Liver (tissue), 9 donors: ENCODE measurements around the gene ASB8. TPM values are rescaled to one million over a fixed set of nuclear protein-coding genes. Genes with fewer than 3 reads are reported as not detected.

Source experiments
- DNase-seq: peaks from one replicate; pipeline ENCODE4 v3.0.0-alpha.2; 2017; ENCODE audit warnings: low spot score
- H3K27ac ChIP-seq, 2 donors: one replicate each; pipeline ENCODE4 v1.7.0; 2013; ENCODE audit warnings: inconsistent platforms in 2 of 2, low read length in 2 of 2, control low read depth in 1 of 2, low read depth in 1 of 2, mild to moderate bottlenecking in 1 of 2
- H3K27me3 ChIP-seq, 4 donors: one replicate each; pipeline versions ENCODE4 v1.6.1 to v1.7.0; 2013; ENCODE audit warnings: low read length in 3 of 4, inconsistent platforms in 1 of 4, mild to moderate bottlenecking in 1 of 4, moderate library complexity in 1 of 4; ENCODE audit not compliant: control insufficient read depth in 4 of 4, insufficient read depth in 4 of 4
- H3K36me3 ChIP-seq, 4 donors: one replicate each; pipeline versions ENCODE4 v1.6.1 to v1.7.0; 2013; ENCODE audit warnings: low read length in 3 of 4, mild to moderate bottlenecking in 3 of 4, low read depth in 1 of 4, moderate library complexity in 1 of 4; ENCODE audit not compliant: control insufficient read depth in 4 of 4, insufficient read depth in 3 of 4
- H3K4me1 ChIP-seq, 4 donors: one replicate each; pipeline versions ENCODE4 v1.6.1 to v1.7.0; 2013; ENCODE audit warnings: low read length in 3 of 4, mild to moderate bottlenecking in 3 of 4, moderate library complexity in 1 of 4; ENCODE audit not compliant: control insufficient read depth in 4 of 4, insufficient read depth in 4 of 4
- H3K4me3 ChIP-seq, 3 donors: one replicate each; pipeline versions ENCODE4 v1.6.1 to v1.7.0; 2013; ENCODE audit warnings: low read length in 3 of 3, control low read depth in 1 of 3, low read depth in 1 of 3, mild to moderate bottlenecking in 1 of 3
- H3K9ac ChIP-seq, 2 donors: one replicate each; pipeline ENCODE4 v1.7.0; 2013; ENCODE audit warnings: low read length in 2 of 2, mild to moderate bottlenecking in 2 of 2, moderate library complexity in 2 of 2, control low read depth in 1 of 2, low read depth in 1 of 2
- H3K9me3 ChIP-seq, 4 donors: one replicate each; pipeline versions ENCODE4 v1.6.1 to v1.7.0; 2013; ENCODE audit warnings: low read length in 3 of 4; ENCODE audit not compliant: control insufficient read depth in 4 of 4
- ATF3 ChIP-seq: IDR thresholded peaks from 2 replicates; pipeline ENCODE4 v1.6.1; 2016; ENCODE audit warnings: antibody characterized with exemption
- EGR1 ChIP-seq, 2 donors: IDR thresholded peaks; 2 replicates each; pipeline ENCODE4 v1.6.1; 2016 to 2018; ENCODE audit warnings: antibody characterized with exemption in 2 of 2, low read depth in 2 of 2
- FOXA2 ChIP-seq: IDR thresholded peaks from 2 replicates; pipeline ENCODE4 v1.6.1; 2016; ENCODE audit warnings: antibody characterized with exemption
- GABPA ChIP-seq, 2 donors: IDR thresholded peaks in 1 of 2; conservative IDR thresholded peaks in 1 of 2; 2 replicates each; pipeline ENCODE4 v1.6.1; 2016; ENCODE audit warnings: antibody characterized with exemption in 2 of 2, mild to moderate bottlenecking in 1 of 2, moderate library complexity in 1 of 2
- HNF4A ChIP-seq, 2 donors: conservative IDR thresholded peaks; 2 replicates each; pipeline ENCODE4 v1.6.1; 2016; ENCODE audit warnings: antibody characterized with exemption in 2 of 2, mild to moderate bottlenecking in 2 of 2
- HNF4G ChIP-seq: IDR thresholded peaks from 2 replicates; pipeline ENCODE4 v1.6.1; 2016; ENCODE audit warnings: antibody characterized with exemption
- JUND ChIP-seq, 2 donors: IDR thresholded peaks; 2 replicates each; pipeline ENCODE4 v1.6.1; 2016; ENCODE audit warnings: antibody characterized with exemption in 2 of 2
- MAX ChIP-seq: IDR thresholded peaks from 2 replicates; pipeline ENCODE4 v1.6.1; 2016; ENCODE audit warnings: antibody characterized with exemption
- NR2F2 ChIP-seq: IDR thresholded peaks from 2 replicates; pipeline ENCODE4 v1.6.1; 2016; ENCODE audit warnings: antibody characterized with exemption
- RAD21 ChIP-seq, 2 donors: IDR thresholded peaks; 2 replicates each; pipeline ENCODE4 v1.6.1; 2016; ENCODE audit warnings: antibody characterized with exemption in 2 of 2, mild to moderate bottlenecking in 2 of 2
- REST ChIP-seq: IDR thresholded peaks from 2 replicates; pipeline ENCODE4 v1.6.1; 2016; ENCODE audit warnings: antibody characterized with exemption, mild to moderate bottlenecking
- RXRA ChIP-seq, 2 donors: IDR thresholded peaks; 2 replicates each; pipeline ENCODE4 v1.6.1; 2017 to 2018; ENCODE audit warnings: antibody characterized with exemption in 2 of 2, mild to moderate bottlenecking in 1 of 2
- SP1 ChIP-seq: IDR thresholded peaks from 2 replicates; pipeline ENCODE4 v1.6.1; 2018; ENCODE audit warnings: antibody characterized with exemption, mild to moderate bottlenecking
- YY1 ChIP-seq: IDR thresholded peaks from 2 replicates; pipeline ENCODE4 v1.6.1; 2016; ENCODE audit warnings: antibody characterized with exemption, mild to moderate bottlenecking
- WGBS: extraction: QIAGEN DNeasy Blood & Tissue Kit; methylation state at CpG from one replicate; pipeline ENCODE4 v1.1.7; 2013; 5-methylcytosine and 5-hydroxymethylcytosine counted together
- polyA plus RNA-seq, 2 donors: library from polyadenylated mRNA; stranded (reverse) in 1 of 2; unstranded in 1 of 2; fragments of 200-250 nt in 1 of 2; fragments of >200 nt in 1 of 2; fragmentation: Nextera tagmentation in 1 of 2; extraction: Ambion mirVana in 1 of 2; gene quantifications; one replicate each; pipeline versions ENCODE4 v1.2.1 to v1.2.3, GENCODE V29; 2013 to 2015
- total RNA-seq, 2 donors: library from RNA; depleted of rRNA; stranded (reverse); fragments of >200 nt; gene quantifications; one replicate each; pipeline ENCODE4 v1.2.3, GENCODE V29; 2014
- TF ChIP-seq, protein P1 (sequence below): fragments of 150-350 bp; IDR thresholded peaks from 2 replicates; pipeline ENCODE4 v1.5.1; 2017; ENCODE audit warnings: improper control_type of control experiment, low read depth, low read length; ENCODE audit not compliant: missing input control
- TF ChIP-seq, protein P2 (sequence below): IDR thresholded peaks from 2 replicates; pipeline ENCODE4 v1.6.1; 2016; ENCODE audit warnings: antibody characterized with exemption
- donor health status: healthy.
- donor health status: healthy.
- donor health status: healthy.
- donor health status: healthy.
- donor health status: healthy.

The ASB8 gene
- total and polyA plus RNA-seq, 4 donors, result 17.0 to 23.5 (median 18.2) TPM

DNA sequence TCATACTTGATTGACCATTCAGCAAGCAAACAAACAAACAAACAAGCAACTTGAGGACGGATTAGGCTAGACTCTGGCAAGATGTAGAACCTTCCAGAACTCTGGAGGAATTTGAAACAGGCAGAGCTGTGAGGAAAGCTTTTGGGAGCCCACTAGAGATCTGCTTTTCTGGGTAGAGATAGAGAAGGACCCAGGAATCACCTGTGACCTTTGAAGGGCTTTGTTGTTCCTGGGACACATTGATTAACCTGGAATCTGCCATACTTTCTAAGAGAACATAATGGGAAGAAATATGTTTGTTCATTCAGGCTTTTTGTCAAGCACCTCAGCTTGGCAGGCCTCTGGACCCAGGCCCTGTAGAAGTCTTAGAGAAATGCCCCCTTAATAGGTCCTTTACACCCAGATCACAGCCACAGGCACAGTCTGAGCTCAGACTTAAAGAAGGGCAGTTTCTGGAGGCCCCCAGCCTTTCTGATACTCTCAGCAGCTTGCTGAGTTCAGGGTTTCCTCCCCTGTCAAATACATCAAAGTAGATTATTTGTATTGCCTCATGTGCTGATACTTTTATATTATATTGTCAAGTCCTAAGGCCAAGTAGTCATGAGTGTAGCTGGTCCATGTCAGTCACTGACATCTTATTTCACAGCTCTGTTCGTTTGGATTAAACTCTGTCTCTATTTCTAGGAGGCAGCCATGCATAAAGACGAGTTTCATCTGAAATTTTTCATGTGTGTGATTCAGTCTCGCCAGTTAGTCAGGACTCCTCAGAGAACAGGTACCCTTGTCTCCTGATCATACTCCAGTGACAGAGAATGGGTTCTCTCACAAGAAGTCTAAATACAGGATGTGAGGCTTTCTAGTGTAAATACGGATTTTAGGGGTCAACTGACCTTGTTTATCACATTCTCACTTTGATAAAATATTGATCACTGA, 50.4 kb downstream of the ASB8 start:
- Histone ChIP-seq H3K4me3 (peak overlapping the region; percentile 90 to 99 (median 98)), H3K4me1 (peaks cover 0 to 19% (median 17%) of the 10 kb centered on the region in 4 donors), H3K9me3 (no peaks in the 10 kb centered on the region), H3K27ac (peak overlapping the region; percentile 85 to 95), H3K9ac (peak overlapping the region; percentile 61 to 76), H3K27me3 (no peaks in the 10 kb centered on the region), H3K36me3 (no peaks in the 10 kb centered on the region)
- TF ChIP-seq RAD21 (IDR thresholded peaks at IDR 0.05), result no peak
- no peak for TF ChIP-seq HNF4A (conservative IDR thresholded peaks at IDR 0.05)
- TF ChIP-seq GABPA (IDR thresholded peaks at IDR 0.05 in 1 of 2, conservative IDR thresholded peaks at IDR 0.05 in 1 of 2), result no peak
- TF ChIP-seq, protein P1, sequence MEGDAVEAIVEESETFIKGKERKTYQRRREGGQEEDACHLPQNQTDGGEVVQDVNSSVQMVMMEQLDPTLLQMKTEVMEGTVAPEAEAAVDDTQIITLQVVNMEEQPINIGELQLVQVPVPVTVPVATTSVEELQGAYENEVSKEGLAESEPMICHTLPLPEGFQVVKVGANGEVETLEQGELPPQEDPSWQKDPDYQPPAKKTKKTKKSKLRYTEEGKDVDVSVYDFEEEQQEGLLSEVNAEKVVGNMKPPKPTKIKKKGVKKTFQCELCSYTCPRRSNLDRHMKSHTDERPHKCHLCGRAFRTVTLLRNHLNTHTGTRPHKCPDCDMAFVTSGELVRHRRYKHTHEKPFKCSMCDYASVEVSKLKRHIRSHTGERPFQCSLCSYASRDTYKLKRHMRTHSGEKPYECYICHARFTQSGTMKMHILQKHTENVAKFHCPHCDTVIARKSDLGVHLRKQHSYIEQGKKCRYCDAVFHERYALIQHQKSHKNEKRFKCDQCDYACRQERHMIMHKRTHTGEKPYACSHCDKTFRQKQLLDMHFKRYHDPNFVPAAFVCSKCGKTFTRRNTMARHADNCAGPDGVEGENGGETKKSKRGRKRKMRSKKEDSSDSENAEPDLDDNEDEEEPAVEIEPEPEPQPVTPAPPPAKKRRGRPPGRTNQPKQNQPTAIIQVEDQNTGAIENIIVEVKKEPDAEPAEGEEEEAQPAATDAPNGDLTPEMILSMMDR, result no peak
- no peak for TF ChIP-seq YY1
- TF ChIP-seq MAX, result no peak
- TF ChIP-seq EGR1 (IDR thresholded peaks at IDR 0.05; ENCODE audit: low read depth in 2 of 2), result no peak
- WGBS, result 71% methylated on average over 5 of the region's 5 CpGs
- no peak for DNase-seq

- peak; percentile 88 for DNase-seq
- H3K4me1 ChIP-seq, result peaks cover 0 to 19% (median 17%) of the 10 kb centered on the region in 4 donors
- WGBS, result under 1% methylated on average over 53 of the region's 53 CpGs
- peaks cover 0 to 3% (median 0%) of the 10 kb centered on the region in 4 donors for H3K36me3 ChIP-seq
- H3K27me3 ChIP-seq, result no peaks in the 10 kb centered on the region
- H3K4me3 ChIP-seq, result peak within 1 kb of the TSS; percentile 90 to 99 (median 98)
- peak within 1 kb of the TSS; percentile 85 to 95 for H3K27ac ChIP-seq
- H3K9me3 ChIP-seq, result no peaks in the 10 kb centered on the region
- TF ChIP-seq NR2F2 (peak; percentile 72), GABPA (IDR thresholded peaks at IDR 0.05 in 1 of 2, conservative IDR thresholded peaks at IDR 0.05 in 1 of 2) (peak; percentile 94 to 98), YY1 (peak; percentile 73), JUND (IDR thresholded peaks at IDR 0.05) (peak in 1 of 2 donors; percentile 14), HNF4A (conservative IDR thresholded peaks at IDR 0.05) (peak; percentile 47 to 65), SP1 (peak; percentile 31), FOXA2 (no peak), RXRA (IDR thresholded peaks at IDR 0.05) (peak; percentile 35 to 49), REST (peak; percentile 85), RAD21 (IDR thresholded peaks at IDR 0.05) (peak in 1 of 2 donors; percentile 10), ATF3 (no peak), HNF4G (no peak)
- TF ChIP-seq, protein P1, result no peak
- TF ChIP-seq, protein P2, sequence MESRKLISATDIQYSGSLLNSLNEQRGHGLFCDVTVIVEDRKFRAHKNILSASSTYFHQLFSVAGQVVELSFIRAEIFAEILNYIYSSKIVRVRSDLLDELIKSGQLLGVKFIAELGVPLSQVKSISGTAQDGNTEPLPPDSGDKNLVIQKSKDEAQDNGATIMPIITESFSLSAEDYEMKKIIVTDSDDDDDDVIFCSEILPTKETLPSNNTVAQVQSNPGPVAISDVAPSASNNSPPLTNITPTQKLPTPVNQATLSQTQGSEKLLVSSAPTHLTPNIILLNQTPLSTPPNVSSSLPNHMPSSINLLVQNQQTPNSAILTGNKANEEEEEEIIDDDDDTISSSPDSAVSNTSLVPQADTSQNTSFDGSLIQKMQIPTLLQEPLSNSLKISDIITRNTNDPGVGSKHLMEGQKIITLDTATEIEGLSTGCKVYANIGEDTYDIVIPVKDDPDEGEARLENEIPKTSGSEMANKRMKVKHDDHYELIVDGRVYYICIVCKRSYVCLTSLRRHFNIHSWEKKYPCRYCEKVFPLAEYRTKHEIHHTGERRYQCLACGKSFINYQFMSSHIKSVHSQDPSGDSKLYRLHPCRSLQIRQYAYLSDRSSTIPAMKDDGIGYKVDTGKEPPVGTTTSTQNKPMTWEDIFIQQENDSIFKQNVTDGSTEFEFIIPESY, result peak; percentile 50
- H3K9ac ChIP-seq, result peak within 1 kb of the TSS; percentile 76 to 97
Measured at GRCh38 chr12:48105867-48106680, 51.2 kb downstream of the ASB8 start, which contains the start of gene SENP1. SENP1 (minus strand) TSS chr12:48106079; CDS start chr12:48101472, 4,607 bp downstream.
